Lung (tissue), 12 donors: ENCODE data around the gene CMSS1. TPM values are rescaled to one million over a fixed set of nuclear protein-coding genes. Genes with fewer than 3 reads are reported as not detected.

Experiments
- ATAC-seq: fragments of 200-7000 bp; cut with Tn5 transposase; one replicate; pipeline ENCODE4 v1.9.1; 2020; ENCODE audit warnings: moderate number of reproducible peaks; ENCODE audit not compliant: insufficient read depth, low FRiP score
- DNase-seq, 3 donors: peaks; one replicate each; pipeline ENCODE4 v3.0.0-alpha.2; 2013 to 2017
- H3K27ac ChIP-seq, 2 donors: one replicate each; pipeline ENCODE4 v1.5.1; 2013; ENCODE audit warnings: mild to moderate bottlenecking in 2 of 2, moderate library complexity in 2 of 2, control low read depth in 1 of 2, inconsistent platforms in 1 of 2, low read depth in 1 of 2, low read length in 1 of 2
- H3K27me3 ChIP-seq, 3 donors: one replicate each; pipeline ENCODE4 v1.5.1; 2013; ENCODE audit warnings: low read length in 2 of 3; ENCODE audit not compliant: control insufficient read depth in 3 of 3, insufficient read depth in 3 of 3
- H3K36me3 ChIP-seq, 4 donors: one replicate each; pipeline ENCODE4 v1.5.1; 2013; ENCODE audit warnings: low read length in 4 of 4, mild to moderate bottlenecking in 1 of 4, moderate library complexity in 1 of 4; ENCODE audit not compliant: control insufficient read depth in 4 of 4, insufficient read depth in 4 of 4
- H3K4me1 ChIP-seq, 5 donors: one replicate each; pipeline ENCODE4 v1.5.1; 2013; ENCODE audit warnings: low read length in 5 of 5, mild to moderate bottlenecking in 2 of 5, moderate library complexity in 1 of 5; ENCODE audit not compliant: control insufficient read depth in 5 of 5, insufficient read depth in 5 of 5
- H3K4me3 ChIP-seq: one replicate; pipeline ENCODE4 v1.5.1; 2013; ENCODE audit warnings: mild to moderate bottlenecking, control low read depth, moderate library complexity
- H3K9ac ChIP-seq, 2 donors: one replicate each; pipeline ENCODE4 v1.5.1; 2013; ENCODE audit warnings: low read length in 2 of 2, control low read depth in 1 of 2; ENCODE audit not compliant: insufficient read depth in 1 of 2
- H3K9me3 ChIP-seq, 4 donors: one replicate each; pipeline ENCODE4 v1.5.1; 2013; ENCODE audit warnings: low read length in 3 of 4, mild to moderate bottlenecking in 1 of 4, moderate library complexity in 1 of 4; ENCODE audit not compliant: control insufficient read depth in 4 of 4, insufficient read depth in 3 of 4
- CTCF ChIP-seq: IDR thresholded peaks from 2 replicates; pipeline ENCODE4 v1.5.1; 2012; ENCODE audit warnings: mild to moderate bottlenecking; ENCODE audit errors: control extremely low read depth, extremely low read depth
- WGBS, 2 donors: extraction: QIAGEN DNeasy Blood & Tissue Kit; methylation state at CpG; one replicate each; pipeline ENCODE4 v1.1.7; 2013; 5-methylcytosine and 5-hydroxymethylcytosine counted together
- polyA plus RNA-seq, 2 donors: library from polyadenylated mRNA; stranded (reverse); fragments of 200-250 nt; gene quantifications; one replicate each; pipeline ENCODE4 v1.2.1, GENCODE V29; 2013
- total RNA-seq, 2 donors: library from RNA; depleted of rRNA in 1 of 2; stranded (reverse); fragments of >200 nt in 1 of 2; gene quantifications; one replicate each; pipeline ENCODE4 v1.2.1, GENCODE V29; 2014 to 2021
- donor health status: control.
- donor health status: control.
- donor health status: Bipolar disorder and iron deficiency.
- donor health status: healthy.
- donor health status: DM: yes; HTN: yes; CAD: no.

The CMSS1 gene
- total and polyA plus RNA-seq, 4 donors, result 12.3 to 28.9 (median 22.6) TPM

GRCh38 chr3:99862208-99862607 is 44.5 kb downstream of the CMSS1 start:
- ATAC-seq, result no peak
- Histone ChIP-seq H3K9ac (no peak overlapping the region), H3K36me3 (peaks cover 0 to 26% (median 7%) of the 10 kb centered on the region in 4 donors), H3K9me3 (peaks cover 0 to 2% (median 0%) of the 10 kb centered on the region in 4 donors), H3K4me3 (no peak overlapping the region), H3K4me1 (peaks cover 3 to 48% (median 19%) of the 10 kb centered on the region in 5 donors), H3K27ac (no peak overlapping the region), H3K27me3 (no peaks in the 10 kb centered on the region)
- no peak for DNase-seq
- WGBS, 2 donors, result 82 to 84% methylated on average over 2 of the region's 2 CpGs
- no peak for TF ChIP-seq CTCF

DNA sequence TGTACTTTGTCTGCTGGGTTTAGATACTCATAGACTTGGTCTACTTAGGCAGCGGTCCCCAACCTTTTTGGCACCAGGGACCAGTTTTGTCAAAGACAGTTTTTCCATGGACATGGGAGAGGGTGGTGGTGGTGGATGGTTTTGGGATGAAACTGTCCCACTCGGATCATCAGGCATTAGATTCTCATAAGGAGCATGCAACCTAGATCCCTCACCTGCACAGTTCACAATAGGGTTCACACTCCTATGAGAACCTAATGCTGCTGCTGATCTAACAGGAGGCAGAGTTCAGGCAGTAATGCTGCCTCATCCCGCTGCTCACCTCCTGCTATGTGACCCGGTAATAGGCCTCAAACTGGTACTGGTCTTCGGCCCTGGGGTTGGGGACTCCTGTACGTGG is 45.3 kb downstream of the CMSS1 start:
- peaks cover 0 to 23% (median 7%) of the 10 kb centered on the region in 4 donors for H3K36me3 ChIP-seq
- no peak overlapping the region for H3K27ac ChIP-seq
- ATAC-seq (no peak), DNase-seq (no peak)
- WGBS, 2 donors, result 90 to 91% methylated on average over 6 of the region's 6 CpGs
- peaks cover 3 to 50% (median 19%) of the 10 kb centered on the region in 5 donors for H3K4me1 ChIP-seq
- TF ChIP-seq CTCF, result no peak
- H3K4me3 ChIP-seq, result no peak overlapping the region
- no peak overlapping the region for H3K9ac ChIP-seq
- peaks cover 0 to 2% (median 0%) of the 10 kb centered on the region in 4 donors for H3K9me3 ChIP-seq
- H3K27me3 ChIP-seq, result no peaks in the 10 kb centered on the region

DNA sequence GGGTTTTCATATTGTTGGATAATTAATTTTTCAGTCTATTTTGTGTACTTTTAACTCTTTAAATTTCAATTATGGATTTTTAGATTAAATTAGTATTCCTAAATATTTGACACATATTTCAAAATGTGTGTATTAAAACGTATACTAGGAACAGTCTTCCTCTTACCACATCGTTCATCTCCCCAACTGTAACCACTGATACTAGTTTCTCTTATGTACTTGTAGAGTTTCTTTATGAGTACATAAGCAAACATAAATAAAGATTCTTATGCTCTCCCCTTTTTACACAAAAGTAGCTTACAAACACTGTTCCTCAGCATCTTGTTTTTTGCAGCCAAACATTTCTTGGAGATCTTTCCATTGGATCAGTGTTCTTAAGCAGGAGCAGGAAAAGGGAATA is 45.9 kb downstream of the CMSS1 start:
- H3K9ac ChIP-seq, result no peak overlapping the region
- no peaks in the 10 kb centered on the region for H3K27me3 ChIP-seq
- peaks cover 3 to 53% (median 16%) of the 10 kb centered on the region in 5 donors for H3K4me1 ChIP-seq
- ATAC-seq, result no peak
- H3K9me3 ChIP-seq, result peaks cover 0 to 2% (median 0%) of the 10 kb centered on the region in 4 donors
- no peak for DNase-seq
- no peak for TF ChIP-seq CTCF
- 49 to 66% methylated on average over 2 of the region's 2 CpGs for WGBS, 2 donors
- no peak overlapping the region for H3K4me3 ChIP-seq
- H3K36me3 ChIP-seq, result peaks cover 0 to 23% (median 7%) of the 10 kb centered on the region in 4 donors
- no peak overlapping the region for H3K27ac ChIP-seq

GRCh38 chr3:99864289-99864688 is 46.6 kb downstream of the CMSS1 start:
- peaks cover under 1 to 52% (median 9%) of the 10 kb centered on the region in 5 donors for H3K4me1 ChIP-seq
- no peak for TF ChIP-seq CTCF
- no peak overlapping the region for H3K4me3 ChIP-seq
- 96 to 97% methylated on average over 2 of the region's 2 CpGs for WGBS, 2 donors
- H3K9me3 ChIP-seq, result peaks cover 0 to 2% (median 0%) of the 10 kb centered on the region in 4 donors
- H3K9ac ChIP-seq, result no peak overlapping the region
- H3K27me3 ChIP-seq, result no peaks in the 10 kb centered on the region
- DNase-seq (no peak), ATAC-seq (no peak)
- no peak overlapping the region for H3K27ac ChIP-seq
- peaks cover 0 to 23% (median 7%) of the 10 kb centered on the region in 4 donors for H3K36me3 ChIP-seq
